ENCODE measurements around the gene ZXDC. TPM values are rescaled to one million over a fixed set of nuclear protein-coding genes. Genes with fewer than 3 reads are reported as not detected.

The ZXDC gene
- total RNA-seq, 1 donor from 2014 or later = 25.4 TPM

GRCh38 chr3:126393563-126393962 is 82.1 kb downstream of the ZXDC start:
- no peak for TF ChIP-seq CTCF (IDR thresholded peaks at IDR 0.05; ENCODE audit: unreplicated experiment)
- Mint-ChIP-seq H3K36me3 (ENCODE audit: low read depth, unreplicated experiment) (no peaks in the 10 kb centered on the region), H3K4me1 (ENCODE audit: unreplicated experiment) (peaks cover 3% of the 10 kb centered on the region), H3K27me3 (ENCODE audit: unreplicated experiment) (peaks cover 5% of the 10 kb centered on the region), H3K4me3 (ENCODE audit: unreplicated experiment) (no peak overlapping the region), H3K27ac (ENCODE audit: unreplicated experiment) (no peak overlapping the region), H3K9me3 (ENCODE audit: unreplicated experiment) (no peaks in the 10 kb centered on the region)
- no peak for DNase-seq (ENCODE audit: low spot score)

- Mint-ChIP-seq H3K9me3 (ENCODE audit: unreplicated experiment) (no peaks in the 10 kb centered on the region), H3K4me1 (ENCODE audit: unreplicated experiment) (peaks cover 3% of the 10 kb centered on the region), H3K4me3 (ENCODE audit: unreplicated experiment) (no peak overlapping the region), H3K36me3 (ENCODE audit: low read depth, unreplicated experiment) (no peaks in the 10 kb centered on the region), H3K27me3 (ENCODE audit: unreplicated experiment) (peaks cover 7% of the 10 kb centered on the region), H3K27ac (ENCODE audit: unreplicated experiment) (no peak overlapping the region)
- no peak for TF ChIP-seq CTCF (IDR thresholded peaks at IDR 0.05; ENCODE audit: unreplicated experiment)
- DNase-seq (ENCODE audit: low spot score) = no peak
Measured at GRCh38 chr3:126392246-126392645, 83.4 kb downstream of the ZXDC start.

- Mint-ChIP-seq H3K36me3 (ENCODE audit: low read depth, unreplicated experiment) (no peaks in the 10 kb centered on the region), H3K27ac (ENCODE audit: unreplicated experiment) (no peak overlapping the region), H3K4me3 (ENCODE audit: unreplicated experiment) (no peak overlapping the region), H3K27me3 (ENCODE audit: unreplicated experiment) (peaks cover 5% of the 10 kb centered on the region), H3K4me1 (ENCODE audit: unreplicated experiment) (peaks cover 3% of the 10 kb centered on the region), H3K9me3 (ENCODE audit: unreplicated experiment) (no peaks in the 10 kb centered on the region)
- TF ChIP-seq CTCF (IDR thresholded peaks at IDR 0.05; ENCODE audit: unreplicated experiment) = no peak
- DNase-seq (ENCODE audit: low spot score) = no peak
Measured at GRCh38 chr3:126391631-126392030, 84.1 kb downstream of the ZXDC start.

- no peak for TF ChIP-seq CTCF (IDR thresholded peaks at IDR 0.05; ENCODE audit: unreplicated experiment)
- Mint-ChIP-seq H3K36me3 (ENCODE audit: low read depth, unreplicated experiment) (no peaks in the 10 kb centered on the region), H3K27ac (ENCODE audit: unreplicated experiment) (no peak overlapping the region), H3K4me1 (ENCODE audit: unreplicated experiment) (peaks cover 3% of the 10 kb centered on the region), H3K4me3 (ENCODE audit: unreplicated experiment) (no peak overlapping the region), H3K9me3 (ENCODE audit: unreplicated experiment) (no peaks in the 10 kb centered on the region), H3K27me3 (ENCODE audit: unreplicated experiment) (peaks cover 5% of the 10 kb centered on the region)
- no peak for DNase-seq (ENCODE audit: low spot score)
Measured at GRCh38 chr3:126390751-126391150, 84.9 kb downstream of the ZXDC start.

- no peak overlapping the region for H3K27ac Mint-ChIP-seq (ENCODE audit: unreplicated experiment)
Measured at GRCh38 chr3:126390201-126390600, 85.5 kb downstream of the ZXDC start.

More at GRCh38 chr3:126390201-126390600, 85.5 kb downstream of the ZXDC start:
- peaks cover 6% of the 10 kb centered on the region for H3K27me3 Mint-ChIP-seq (ENCODE audit: unreplicated experiment)
- H3K36me3 Mint-ChIP-seq (ENCODE audit: low read depth, unreplicated experiment) = no peaks in the 10 kb centered on the region
- peaks cover 3% of the 10 kb centered on the region for H3K4me1 Mint-ChIP-seq (ENCODE audit: unreplicated experiment)
- no peak for DNase-seq (ENCODE audit: low spot score)
- H3K4me3 Mint-ChIP-seq (ENCODE audit: unreplicated experiment) = no peak overlapping the region
- no peak for TF ChIP-seq CTCF (IDR thresholded peaks at IDR 0.05; ENCODE audit: unreplicated experiment)
- H3K9me3 Mint-ChIP-seq (ENCODE audit: unreplicated experiment) = no peaks in the 10 kb centered on the region
